HT1080 (cell line): ENCODE data around the gene KIF4B. TPM values are rescaled to one million over a fixed set of nuclear protein-coding genes. Genes with fewer than 3 reads are reported as not detected.
"Not testable (repeated sequence)": the region's sequence is repeated elsewhere in the genome, so short reads cannot be mapped to it uniquely, and the experiment has no call there.

ENCODE experiments used
- DNase-seq: peaks from one replicate; pipeline ENCODE4 v3.0.0-alpha.2; 2015; ENCODE audit warnings: low read depth
- total RNA-seq: library from RNA; depleted of rRNA; stranded (reverse); fragments of >200 nt; shearing (Covaris generic); gene quantifications from 2 replicates; pipeline ENCODE4 v1.2.3, GENCODE V29; 2014

KIF4B gene
- total RNA-seq, 1 experiment from 2014 or later, result not detected

- DNase-seq, result peak; percentile 39
These were observed 9.3 kb upstream of the KIF4B start for GRCh38 chr5:155004138-155004744.

GRCh38 chr5:155006265-155006664 is 7.3 kb upstream of the KIF4B start:
- not testable (repeated sequence) for DNase-seq

GRCh38 chr5:155008669-155009068 is 4.9 kb upstream of the KIF4B start:
- DNase-seq, result peak; percentile 59

- no peak for DNase-seq
These were observed 2.7 kb upstream of the KIF4B start for GRCh38 chr5:155010881-155011280.

- DNase-seq, result no peak
These were observed 1.7 kb downstream of the KIF4B start for GRCh38 chr5:155015239-155015638.

- DNase-seq, result peak; percentile 28
These were observed 4.1 kb downstream of the KIF4B start for GRCh38 chr5:155017610-155018009.

- no peak for DNase-seq
These were observed 6.2 kb downstream of the KIF4B start for GRCh38 chr5:155019601-155020226.

- no peak for DNase-seq
These were observed 8.3 kb downstream of the KIF4B start for GRCh38 chr5:155021842-155022241.

- no peak for DNase-seq
These were observed 9.8 kb downstream of the KIF4B start for GRCh38 chr5:155023320-155023719.

GRCh38 chr5:155024015-155024414 is 10.5 kb downstream of the KIF4B start:
- DNase-seq, result peak; percentile 33

- no peak for DNase-seq
These were observed 12.3 kb downstream of the KIF4B start for GRCh38 chr5:155025895-155026294.

GRCh38 chr5:155027993-155028629 is 14.6 kb downstream of the KIF4B start:
- DNase-seq, result peak; percentile 28

- no peak for DNase-seq
These were observed 15.7 kb downstream of the KIF4B start for GRCh38 chr5:155029240-155029639.

GRCh38 chr5:155034145-155034744 is 20.7 kb downstream of the KIF4B start:
- not testable (repeated sequence) for DNase-seq

- DNase-seq, result not testable (repeated sequence)
These were observed 21.5 kb downstream of the KIF4B start for GRCh38 chr5:155035087-155035486.

GRCh38 chr5:155040984-155041653 is 27.6 kb downstream of the KIF4B start:
- DNase-seq, result peak; percentile 15

- DNase-seq, result no peak
These were observed 31.0 kb downstream of the KIF4B start for GRCh38 chr5:155044591-155044990.

- DNase-seq, result no peak
These were observed 33.0 kb downstream of the KIF4B start for GRCh38 chr5:155046591-155046990.

GRCh38 chr5:155047818-155048217 is 34.3 kb downstream of the KIF4B start:
- no peak for DNase-seq

GRCh38 chr5:155049569-155050383 is 36.2 kb downstream of the KIF4B start:
- no peak for DNase-seq
